ENCODE results near the gene ASIC1. TPM values are rescaled to one million over a fixed set of nuclear protein-coding genes. Genes with fewer than 3 reads are reported as not detected.
A peak's percentile ranks its signal among the peaks of the same experiment; 100 is the strongest.

The ASIC1 gene
- total RNA-seq, 2 donors from 2014 or later = 0.24 to 1.4 TPM

GRCh38 chr12:50050119-50050385 is 7.3 kb upstream of the ASIC1 start:
- no peak for TF ChIP-seq CTCF (IDR thresholded peaks at IDR 0.05)

GRCh38 chr12:50050410-50051098 is 6.8 kb upstream of the ASIC1 start:
- peaks cover 0 to 17% of the 10 kb centered on the region in 2 donors for H3K4me1 ChIP-seq
- no peaks in the 10 kb centered on the region for H3K27me3 ChIP-seq
- no peaks in the 10 kb centered on the region for H3K36me3 ChIP-seq
- TF ChIP-seq CTCF (IDR thresholded peaks at IDR 0.05) = no peak
- H3K4me3 ChIP-seq = peak overlapping the region; percentile 23 to 45
- DNase-seq (ENCODE audit: low spot score) = peak; percentile 90
- no peaks in the 10 kb centered on the region for H3K9me3 ChIP-seq
- H3K27ac ChIP-seq = peak overlapping the region; percentile 17 to 31

More at GRCh38 chr12:50050119-50050385, 7.3 kb upstream of the ASIC1 start:
- H3K36me3 ChIP-seq = no peaks in the 10 kb centered on the region
- peak overlapping the region in 1 of 2 donors; percentile 45 for H3K4me3 ChIP-seq
- H3K27ac ChIP-seq = peak overlapping the region in 1 of 2 donors; percentile 17
- H3K9me3 ChIP-seq = no peaks in the 10 kb centered on the region
- DNase-seq (ENCODE audit: low spot score) = no peak
- peaks cover 0 to 16% of the 10 kb centered on the region in 2 donors for H3K4me1 ChIP-seq
- H3K27me3 ChIP-seq = no peaks in the 10 kb centered on the region

- Histone ChIP-seq H3K9me3 (no peaks in the 10 kb centered on the region), H3K4me3 (peak overlapping the region in 1 of 2 donors; percentile 45), H3K27me3 (no peaks in the 10 kb centered on the region), H3K4me1 (peaks cover 0 to 24% of the 10 kb centered on the region in 2 donors), H3K27ac (peak overlapping the region in 1 of 2 donors; percentile 31), H3K36me3 (no peaks in the 10 kb centered on the region)
- no peak for TF ChIP-seq CTCF (IDR thresholded peaks at IDR 0.05)
- DNase-seq (ENCODE audit: low spot score) = no peak
These were observed 6.1 kb upstream of the ASIC1 start for GRCh38 chr12:50051101-50051806.

- Histone ChIP-seq H3K9me3 (no peaks in the 10 kb centered on the region), H3K4me3 (no peak overlapping the region), H3K27me3 (no peaks in the 10 kb centered on the region), H3K4me1 (peaks cover 0 to 34% of the 10 kb centered on the region in 2 donors), H3K36me3 (no peaks in the 10 kb centered on the region), H3K27ac (no peak overlapping the region)
- no peak for TF ChIP-seq CTCF (IDR thresholded peaks at IDR 0.05)
- no peak for DNase-seq (ENCODE audit: low spot score)
These were observed 4.9 kb upstream of the ASIC1 start for GRCh38 chr12:50052544-50052943.

- DNase-seq (ENCODE audit: low spot score) = no peak
- H3K4me1 ChIP-seq = peaks cover 0 to 34% of the 10 kb centered on the region in 2 donors
- H3K9me3 ChIP-seq = no peaks in the 10 kb centered on the region
- H3K27me3 ChIP-seq = no peaks in the 10 kb centered on the region
- no peaks in the 10 kb centered on the region for H3K36me3 ChIP-seq
- no peak overlapping the region for H3K27ac ChIP-seq
- TF ChIP-seq CTCF (IDR thresholded peaks at IDR 0.05) = no peak
- H3K4me3 ChIP-seq = no peak overlapping the region
These were observed 4.4 kb upstream of the ASIC1 start for GRCh38 chr12:50052964-50053363.
